Activated CD4-positive, CD25-positive, alpha-beta regulatory T cell treated with anti-CD3 and anti-CD28 coated beads, Interleukin-2, amount 50 U/mL, for 16 hours (primary cell): ENCODE data around the gene CDK5RAP2.

Experiments used
- DNase-seq: peaks from one replicate; pipeline ENCODE4 v3.0.0-alpha.2; 2020; ENCODE audit warnings: low read depth, low spot score

The CDK5RAP2 gene

DNA sequence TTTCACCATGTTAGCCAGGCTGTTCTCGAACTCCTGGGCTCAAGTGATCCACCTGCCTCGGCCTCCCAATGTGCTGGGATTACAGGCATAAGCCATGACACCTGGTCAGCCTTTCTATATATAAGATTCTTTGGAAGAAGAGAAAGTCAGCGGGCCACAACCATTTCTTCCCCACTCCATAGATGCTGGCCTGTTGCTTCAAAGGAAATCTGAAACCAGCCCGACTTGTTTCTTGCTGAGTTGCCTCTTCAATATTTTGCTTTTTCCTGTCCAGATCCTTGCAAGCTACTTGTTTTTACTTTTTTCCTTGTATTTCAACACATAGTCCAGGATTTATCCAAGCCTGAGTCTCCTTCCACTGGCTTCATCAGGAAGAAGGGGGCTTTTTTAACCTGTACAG lies 219.5 kb downstream of the CDK5RAP2 start:
- no peak for DNase-seq

GRCh38 chr9:120360046-120360445 lies 219.9 kb downstream of the CDK5RAP2 start:
- no peak for DNase-seq

DNA sequence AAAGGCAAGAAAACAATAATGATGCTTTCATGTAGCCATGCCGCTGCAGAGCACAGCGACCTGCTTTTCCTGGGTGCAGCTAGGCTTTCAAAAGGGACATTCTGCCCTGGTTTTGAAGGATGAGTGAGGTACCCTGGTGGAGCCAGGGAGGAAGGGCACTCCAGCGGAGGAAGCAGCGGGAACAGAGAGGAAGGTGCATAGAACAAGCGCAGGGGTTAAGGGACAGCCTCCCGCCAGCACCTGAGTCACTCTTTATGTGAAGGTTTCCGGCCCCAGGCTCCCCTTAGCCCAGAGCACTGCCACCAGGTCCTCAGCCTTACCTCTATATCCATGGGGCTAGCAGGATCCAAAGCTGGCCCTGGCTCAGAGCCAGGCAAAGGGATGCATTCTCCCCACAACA lies 221.1 kb downstream of the CDK5RAP2 start:
- no peak for DNase-seq

DNA sequence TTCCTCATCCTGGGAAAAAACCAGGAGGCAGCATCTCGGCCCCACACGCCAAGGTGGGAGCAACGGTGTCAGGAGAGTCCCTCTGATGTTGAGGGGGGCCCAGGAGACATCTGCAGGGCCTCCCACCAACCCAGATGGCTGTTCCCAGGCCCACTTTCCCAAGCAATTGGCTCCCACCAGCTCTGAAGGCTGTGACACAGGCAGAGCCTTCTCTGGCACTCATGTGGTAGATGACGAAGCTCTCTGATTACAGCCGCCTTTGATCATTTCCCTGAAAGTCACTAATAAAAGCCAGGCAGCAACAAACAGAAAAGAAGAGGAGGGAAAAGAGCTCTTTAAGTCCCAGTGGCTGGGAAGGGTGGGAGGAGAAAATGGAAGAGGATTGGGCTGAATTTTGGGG lies 226.5 kb downstream of the CDK5RAP2 start:
- DNase-seq: no peak

GRCh38 chr9:120351106-120351505 lies 228.9 kb downstream of the CDK5RAP2 start:
- no peak for DNase-seq

DNA sequence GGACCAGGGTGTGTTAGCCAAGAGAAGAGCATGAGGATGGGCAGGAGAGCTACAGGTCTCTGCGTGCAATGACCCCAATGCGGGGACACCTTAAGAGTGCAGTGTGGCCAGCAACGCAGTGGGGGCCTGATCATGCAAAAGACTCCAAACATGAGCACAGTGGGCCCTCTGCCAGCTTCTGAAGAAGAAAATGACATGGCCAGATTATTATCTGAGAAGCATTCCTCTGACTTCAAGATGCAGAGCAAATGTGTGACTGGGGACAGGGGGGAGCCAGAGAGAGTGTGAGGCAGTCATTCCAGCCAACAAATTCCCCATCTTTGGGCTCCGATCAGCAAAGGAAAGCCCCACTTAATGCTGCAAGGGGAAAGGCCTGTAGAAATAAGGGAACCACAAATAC lies 229.4 kb downstream of the CDK5RAP2 start:
- DNase-seq: no peak

DNA sequence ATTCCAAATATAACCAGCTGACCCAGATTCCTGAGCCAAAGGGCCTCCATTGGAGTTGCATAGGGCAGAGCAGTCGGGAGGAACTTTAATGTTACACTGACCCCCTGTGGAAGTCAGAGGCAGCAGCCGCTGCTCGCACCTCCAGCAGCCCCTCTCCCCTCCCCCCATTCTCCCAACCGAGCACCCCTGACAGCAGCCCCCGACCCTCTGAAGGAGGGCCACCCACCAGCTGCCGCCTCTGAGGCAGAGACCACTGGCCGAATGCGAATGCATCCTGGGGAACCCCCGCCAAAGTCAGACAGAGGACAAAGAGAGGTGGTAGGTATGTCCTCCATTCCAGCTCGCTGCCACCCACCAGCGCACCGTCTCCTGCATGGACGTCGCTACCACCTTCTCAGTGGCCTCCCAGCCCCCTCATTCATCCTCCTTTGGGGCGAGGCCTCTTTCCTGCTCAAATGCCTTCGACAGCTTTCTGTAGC lies 231.0 kb downstream of the CDK5RAP2 start:
- DNase-seq: no peak

DNA sequence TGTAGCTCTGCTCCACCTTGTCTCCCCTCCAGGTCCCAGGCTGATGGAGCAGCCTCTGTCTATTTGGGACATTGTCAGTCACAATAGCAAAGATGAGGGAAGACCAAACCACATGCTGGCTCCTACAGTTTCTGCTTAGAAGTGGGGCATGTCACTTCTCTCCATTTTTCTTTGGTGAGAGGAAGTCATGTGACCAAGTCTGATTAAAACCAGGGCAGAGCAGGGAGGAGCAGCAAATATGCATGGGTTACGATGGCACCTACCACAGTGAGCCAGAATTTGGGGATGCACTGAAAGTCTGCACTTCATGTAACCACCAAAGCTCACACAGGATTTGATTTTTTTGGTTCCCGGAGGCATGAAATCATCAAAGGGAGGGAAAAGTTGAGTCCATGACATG lies 234.6 kb downstream of the CDK5RAP2 start:
- no peak for DNase-seq

DNA sequence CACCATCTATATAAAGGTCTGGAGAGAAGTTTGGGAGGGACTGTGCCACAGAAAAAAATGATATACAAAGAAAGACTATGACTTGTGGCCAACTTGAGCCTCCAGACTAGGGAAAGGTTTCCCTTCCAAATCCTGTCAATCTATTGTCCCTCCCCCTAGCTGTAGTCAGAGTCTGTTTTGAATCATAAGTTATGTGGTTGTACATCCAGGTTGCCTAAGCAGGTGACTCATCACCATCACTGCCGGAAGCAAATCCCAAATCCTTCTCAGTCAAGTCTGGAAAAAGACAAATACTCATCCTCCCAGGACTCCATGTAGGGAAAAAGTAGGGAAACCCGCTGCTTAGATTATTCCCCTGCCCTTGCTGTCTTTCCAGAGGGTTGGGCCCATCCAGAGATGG lies 235.7 kb downstream of the CDK5RAP2 start:
- DNase-seq: no peak

DNA sequence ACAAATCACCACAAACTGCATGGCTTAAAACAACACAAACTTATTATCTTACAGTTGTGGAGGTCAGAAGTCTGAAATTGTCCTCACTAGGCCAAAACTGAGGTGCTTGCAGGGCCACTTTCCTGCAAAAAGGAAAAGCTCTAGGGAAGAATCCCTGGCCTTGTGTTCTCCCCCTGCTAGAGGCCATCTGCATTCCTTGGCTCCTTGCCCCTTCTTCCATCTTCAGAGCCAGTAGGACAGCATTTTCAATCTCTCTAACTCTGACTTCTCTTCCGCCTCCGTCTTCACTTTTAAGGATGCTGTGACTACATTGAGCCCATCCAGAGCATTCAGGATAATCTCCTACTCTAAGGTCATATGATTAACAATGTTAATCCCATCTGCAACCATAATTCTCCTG lies 236.6 kb downstream of the CDK5RAP2 start:
- no peak for DNase-seq
